Activated naive CD8-positive, alpha-beta T cell treated with anti-CD3 and anti-CD28 coated beads, Interleukin-2, amount 10 ng/mL, durations not matched to agents 7 days and 5 days (primary cell): ENCODE measurements around the gene PIK3R6. TPM values are rescaled to one million over a fixed set of nuclear protein-coding genes. Genes with fewer than 3 reads are reported as not detected.

Source experiments
- ATAC-seq: fragments of 150-1000 bp; cut with Tn5 transposase; one replicate; pipeline ENCODE4 v1.10.0; 2021; ENCODE audit warnings: low read depth, moderate library complexity
- POLR2A ChIA-PET: fragments of 350-600 bp; sonication (Branson Sonifier 250); formaldehyde crosslinking; loops from one replicate; lab custom pipeline; 2021; ENCODE audit warnings: antibody characterized with exemption; lab: Charles Lee
- DNase-seq: peaks from one replicate; pipeline ENCODE4 v3.0.0; 2021
- H3K27ac Mint-ChIP-seq: one replicate; pipeline ENCODE4 v1.8.0; 2022; ENCODE audit warnings: mild to moderate bottlenecking, mixed read lengths
- H3K27me3 Mint-ChIP-seq: one replicate; pipeline ENCODE4 v1.8.0; 2022; ENCODE audit warnings: mild to moderate bottlenecking, moderate library complexity, mixed read lengths
- H3K36me3 Mint-ChIP-seq: one replicate; pipeline ENCODE4 v1.8.0; 2021; ENCODE audit warnings: mild to moderate bottlenecking, mixed read lengths
- H3K4me1 Mint-ChIP-seq: one replicate; pipeline ENCODE4 v1.8.0; 2021; ENCODE audit warnings: mixed read lengths
- H3K4me3 Mint-ChIP-seq: one replicate; pipeline ENCODE4 v1.8.0; 2022; ENCODE audit warnings: mild to moderate bottlenecking, moderate library complexity, mixed read lengths
- H3K9me3 Mint-ChIP-seq: one replicate; pipeline ENCODE4 v1.8.0; 2021; ENCODE audit warnings: mixed read lengths
- total RNA-seq, 2 experiments: library from RNA; stranded (reverse); gene quantifications; one replicate each; pipeline ENCODE4 v1.2.3, GENCODE V29; 2021

Gene PIK3R6, protein sequence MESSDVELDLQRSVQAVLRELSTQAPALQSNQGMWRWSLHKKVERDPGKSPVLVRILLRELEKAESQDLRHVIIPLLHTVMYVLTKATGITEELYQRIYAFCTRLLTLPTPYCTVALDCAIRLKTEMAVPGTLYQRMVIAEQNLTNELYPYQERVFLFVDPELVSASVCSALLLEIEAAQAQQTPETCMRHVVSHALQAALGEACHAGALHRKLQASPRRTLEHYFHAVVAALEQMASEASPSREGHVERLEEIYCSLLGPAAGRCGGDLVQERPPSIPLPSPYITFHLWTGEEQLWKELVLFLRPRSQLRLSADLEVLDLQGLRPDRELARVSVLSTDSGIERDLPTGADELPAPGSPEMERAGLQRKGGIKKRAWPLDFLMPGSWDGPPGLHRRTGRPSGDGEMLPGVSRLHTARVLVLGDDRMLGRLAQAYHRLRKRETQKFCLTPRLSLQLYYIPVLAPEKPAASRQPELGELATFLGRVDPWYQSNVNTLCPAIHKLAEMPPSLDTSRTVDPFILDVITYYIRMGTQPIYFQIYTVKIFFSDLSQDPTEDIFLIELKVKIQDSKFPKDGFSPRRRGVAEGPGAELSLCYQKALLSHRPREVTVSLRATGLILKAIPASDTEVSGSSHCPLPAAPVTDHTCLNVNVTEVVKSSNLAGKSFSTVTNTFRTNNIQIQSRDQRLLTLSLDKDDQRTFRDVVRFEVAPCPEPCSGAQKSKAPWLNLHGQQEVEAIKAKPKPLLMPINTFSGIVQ
- total RNA-seq, result 10 to 100 TPM; 15.8 to 18.5 TPM

GRCh38 chr17:8867361-8867981 lies at the start of gene PIK3R6:
Gene PIK3R6, minus strand, starts transcription at chr17:8867674. Its CDS starts 17,880 bp downstream, at chr17:8849794.
- peak within 1 kb of the TSS; percentile 93 for H3K27ac Mint-ChIP-seq
- POLR2A ChIA-PET, result interaction anchor here (0.9 to 1.5 kb wide), 6 partner anchors 9 to 646 kb away, joined by 3 to 20 read pairs (median 4); partner anchors contain the start of gene PIK3R5
- DNase-seq, result peak; percentile 47
- H3K9me3 Mint-ChIP-seq, result no peaks in the 10 kb centered on the region
- ATAC-seq, result peak; percentile 88
- peaks cover 20% of the 10 kb centered on the region for H3K36me3 Mint-ChIP-seq
- peaks cover 37% of the 10 kb centered on the region for H3K4me1 Mint-ChIP-seq
- H3K27me3 Mint-ChIP-seq, result no peaks in the 10 kb centered on the region
- H3K4me3 Mint-ChIP-seq, result peak within 1 kb of the TSS; percentile 99

DNA sequence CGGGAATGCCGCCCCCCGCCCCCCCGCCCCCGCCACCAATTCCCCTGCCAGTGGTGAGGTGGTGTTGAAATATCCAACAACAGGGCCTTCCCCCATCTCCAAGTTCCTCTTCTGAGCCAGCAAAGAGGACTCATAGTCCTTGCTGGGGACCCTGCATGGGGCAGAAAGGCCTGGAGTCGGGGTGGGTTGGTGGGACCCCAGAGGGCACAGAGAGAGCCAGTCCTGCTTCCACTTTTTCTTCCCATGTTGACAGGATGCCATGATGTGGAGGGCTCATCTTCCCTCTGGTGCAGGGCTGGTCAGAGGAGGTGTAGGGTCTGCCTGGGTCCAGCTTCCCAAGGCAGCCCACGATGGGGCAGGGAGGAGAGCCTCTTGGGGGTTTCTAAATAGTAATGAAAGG lies 49.0 kb upstream of the PIK3R6 start:
- no peak for DNase-seq
- Mint-ChIP-seq H3K9me3 (peaks cover 10% of the 10 kb centered on the region), H3K4me3 (no peak overlapping the region), H3K4me1 (peaks cover 10% of the 10 kb centered on the region), H3K36me3 (peaks cover 37% of the 10 kb centered on the region), H3K27me3 (no peaks in the 10 kb centered on the region), H3K27ac (no peak overlapping the region)
- no peak for ATAC-seq
- POLR2A ChIA-PET, result no interaction called here

- peaks cover 8% of the 10 kb centered on the region for H3K9me3 Mint-ChIP-seq
- DNase-seq (no peak), ATAC-seq (no peak)
- POLR2A ChIA-PET, result interaction anchor here (0.7 kb wide), 2 partner anchors 8 to 713 kb away, joined by 3 to 4 read pairs; no protein-coding TSS in a partner anchor
- H3K36me3 Mint-ChIP-seq, result peaks cover 39% of the 10 kb centered on the region
- H3K4me3 Mint-ChIP-seq, result no peak overlapping the region
- no peaks in the 10 kb centered on the region for H3K27me3 Mint-ChIP-seq
- no peak overlapping the region for H3K27ac Mint-ChIP-seq
- H3K4me1 Mint-ChIP-seq, result peaks cover 9% of the 10 kb centered on the region
These were observed 47.1 kb upstream of the PIK3R6 start for GRCh38 chr17:8914554-8914953.

DNA sequence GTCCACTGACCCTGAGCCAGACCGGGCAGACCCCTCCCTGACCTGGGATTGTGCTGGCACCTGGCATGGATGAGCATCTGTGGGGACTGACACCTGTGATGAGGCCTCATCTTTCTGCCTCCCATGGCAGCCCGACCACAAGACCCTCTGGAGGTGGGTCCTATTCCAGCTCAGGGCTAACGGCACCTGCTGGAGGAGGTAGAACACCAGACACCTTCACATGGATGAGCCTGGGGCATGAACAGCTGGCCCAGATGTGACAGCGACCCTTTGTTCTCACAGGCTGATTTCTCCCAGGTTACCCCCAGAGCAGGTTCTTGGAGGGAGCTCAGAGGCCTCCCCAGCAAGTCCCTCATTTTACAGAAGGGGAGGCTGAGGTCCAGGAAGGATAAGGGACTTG lies 46.4 kb upstream of the PIK3R6 start:
- Mint-ChIP-seq H3K27ac (no peak overlapping the region), H3K27me3 (no peaks in the 10 kb centered on the region), H3K9me3 (peaks cover 5% of the 10 kb centered on the region), H3K36me3 (peaks cover 36% of the 10 kb centered on the region), H3K4me1 (peaks cover 8% of the 10 kb centered on the region), H3K4me3 (no peak overlapping the region)
- DNase-seq, result no peak
- no peak for ATAC-seq
- POLR2A ChIA-PET, result no interaction called here

- Mint-ChIP-seq H3K36me3 (peaks cover 38% of the 10 kb centered on the region), H3K4me3 (no peak overlapping the region), H3K4me1 (peaks cover 7% of the 10 kb centered on the region), H3K27ac (peak overlapping the region; percentile 4), H3K9me3 (peaks cover 1% of the 10 kb centered on the region), H3K27me3 (no peaks in the 10 kb centered on the region)
- ATAC-seq (no peak), DNase-seq (no peak)
- POLR2A ChIA-PET, result no interaction called here
These were observed 45.6 kb upstream of the PIK3R6 start for GRCh38 chr17:8913091-8913490.

GRCh38 chr17:8912084-8912981 lies 44.9 kb upstream of the PIK3R6 start:
- Mint-ChIP-seq H3K4me3 (no peak overlapping the region), H3K9me3 (no peaks in the 10 kb centered on the region), H3K4me1 (peaks cover 6% of the 10 kb centered on the region), H3K36me3 (peaks cover 37% of the 10 kb centered on the region), H3K27me3 (no peaks in the 10 kb centered on the region), H3K27ac (no peak overlapping the region)
- ATAC-seq (no peak), DNase-seq (no peak)
- POLR2A ChIA-PET, result interaction anchor here (0.6 kb wide), 2 partner anchors 13 to 47 kb away, joined by 3 to 6 read pairs; no protein-coding TSS in a partner anchor

DNA sequence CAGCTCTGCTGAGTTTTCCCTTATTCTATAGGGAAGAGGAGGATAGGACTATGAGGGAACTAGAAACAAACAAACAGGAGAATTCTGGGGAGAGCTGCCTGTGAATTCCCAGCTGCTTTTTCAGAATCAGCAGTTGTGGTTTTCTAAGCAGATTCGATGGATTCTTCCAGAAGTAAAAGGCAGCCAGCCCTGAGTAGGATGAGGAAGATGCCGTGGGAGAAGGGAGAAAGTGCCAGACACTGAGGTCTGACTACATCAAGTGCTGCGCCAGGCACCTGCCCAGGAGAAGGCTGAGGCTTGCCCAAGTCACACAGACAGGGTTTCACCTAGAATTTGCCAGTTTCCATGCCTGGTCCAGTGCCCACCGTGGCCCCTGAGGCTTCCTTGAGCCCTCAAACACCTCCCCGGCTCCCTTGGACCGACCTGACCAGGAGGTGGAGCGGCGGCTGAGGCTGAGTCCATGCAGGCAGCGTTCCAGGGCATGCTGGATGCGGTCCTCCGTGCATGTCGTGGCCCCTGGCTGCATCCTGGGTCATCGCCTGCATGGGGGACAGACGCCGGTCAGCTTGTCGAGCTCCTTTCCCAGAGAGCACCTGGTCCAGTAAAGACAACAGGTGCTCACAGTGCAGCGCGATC lies 43.6 kb upstream of the PIK3R6 start:
- DNase-seq (no peak), ATAC-seq (no peak)
- Mint-ChIP-seq H3K9me3 (no peaks in the 10 kb centered on the region), H3K4me1 (peaks cover 4% of the 10 kb centered on the region), H3K36me3 (peaks cover 32% of the 10 kb centered on the region), H3K27me3 (no peaks in the 10 kb centered on the region), H3K4me3 (no peak overlapping the region), H3K27ac (no peak overlapping the region)
- POLR2A ChIA-PET, result interaction anchor here (2.1 kb wide), 1 partner anchor 12 kb away, joined by 5 read pairs; no protein-coding TSS in a partner anchor

DNA sequence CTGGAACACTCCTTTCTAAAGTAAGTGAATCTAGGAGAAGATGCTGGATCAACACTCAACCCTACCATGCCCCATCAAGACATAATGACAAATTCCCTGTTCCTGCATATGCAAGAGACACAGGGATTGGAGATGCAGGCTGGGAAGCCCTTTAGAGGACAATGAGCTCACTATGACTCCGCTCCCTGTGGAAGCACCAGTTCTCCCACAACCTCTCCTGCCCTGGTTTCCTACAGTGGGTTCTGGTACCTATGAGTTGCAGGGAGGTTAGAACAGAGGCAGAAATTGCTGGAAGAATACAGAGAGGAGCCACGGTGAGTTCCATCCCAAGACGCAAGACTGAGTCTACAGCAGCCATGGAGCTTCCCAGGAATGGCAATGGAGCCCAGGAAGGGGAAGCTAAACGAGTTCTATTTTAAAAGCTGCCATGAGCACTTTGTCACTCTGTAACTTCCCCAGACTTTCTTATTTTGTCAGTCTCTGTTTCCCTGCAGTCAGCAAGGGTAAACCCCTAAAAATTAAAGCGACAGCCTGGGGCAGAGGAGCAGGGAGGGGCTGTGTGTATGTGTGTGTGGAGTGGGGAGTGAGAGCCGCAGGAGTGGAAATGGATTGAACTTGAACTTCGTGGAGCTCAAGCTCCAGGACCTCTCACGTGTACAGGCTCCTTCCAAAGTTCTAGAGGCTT lies 42.3 kb upstream of the PIK3R6 start:
- Mint-ChIP-seq H3K27me3 (no peaks in the 10 kb centered on the region), H3K4me1 (peaks cover 3% of the 10 kb centered on the region), H3K36me3 (peaks cover 34% of the 10 kb centered on the region), H3K27ac (no peak overlapping the region), H3K4me3 (no peak overlapping the region), H3K9me3 (no peaks in the 10 kb centered on the region)
- ATAC-seq (no peak), DNase-seq (no peak)
- POLR2A ChIA-PET, result interaction anchor here (2.1 kb wide), 1 partner anchor 10 kb away, joined by 5 read pairs; no protein-coding TSS in a partner anchor

DNA sequence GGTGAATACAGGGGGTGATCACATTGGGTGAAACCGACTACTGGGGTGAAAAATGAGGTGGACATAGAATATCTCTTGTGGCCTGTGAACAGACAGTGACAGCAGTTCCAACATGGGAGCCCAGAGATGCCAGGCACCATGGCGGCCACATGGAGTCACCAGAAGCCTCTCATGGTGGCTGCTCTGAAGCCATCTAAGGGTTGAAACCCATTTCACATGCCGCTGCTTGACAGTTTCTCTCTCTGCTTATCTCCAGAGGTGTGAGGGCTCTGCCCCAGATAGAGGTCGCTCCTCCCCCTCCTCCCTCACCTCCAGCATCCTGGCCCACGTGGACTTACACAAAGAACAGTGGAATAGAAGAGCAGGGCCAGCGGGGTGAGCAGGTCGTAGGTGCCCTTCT lies 37.9 kb upstream of the PIK3R6 start:
- H3K36me3 Mint-ChIP-seq, result peaks cover 55% of the 10 kb centered on the region
- POLR2A ChIA-PET, result no interaction called here
- no peak overlapping the region for H3K27ac Mint-ChIP-seq
- H3K4me1 Mint-ChIP-seq, result peaks cover 16% of the 10 kb centered on the region
- no peak overlapping the region for H3K4me3 Mint-ChIP-seq
- ATAC-seq, result no peak
- H3K27me3 Mint-ChIP-seq, result no peaks in the 10 kb centered on the region
- no peaks in the 10 kb centered on the region for H3K9me3 Mint-ChIP-seq
- no peak for DNase-seq

DNA sequence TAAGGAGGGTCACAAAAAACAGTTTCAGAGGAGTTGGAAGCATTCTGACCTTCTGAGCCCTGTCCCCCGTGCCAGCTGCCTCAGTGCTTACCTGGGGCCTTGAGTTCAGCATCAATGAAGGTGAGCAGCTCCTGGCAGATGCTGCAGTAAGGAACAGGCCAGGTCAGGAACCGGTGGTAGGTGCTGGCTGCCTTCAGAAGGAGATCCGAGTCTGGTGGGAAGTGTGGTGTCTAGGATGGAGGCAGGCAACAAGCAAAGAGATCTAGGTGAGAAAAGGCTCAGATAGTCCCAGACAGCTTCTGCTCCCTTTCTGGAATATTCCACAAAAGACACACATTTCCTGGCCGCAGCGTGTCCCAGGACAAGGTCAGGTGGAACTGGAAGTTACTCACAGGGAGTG lies 37.2 kb upstream of the PIK3R6 start:
- DNase-seq (no peak), ATAC-seq (no peak)
- H3K9me3 Mint-ChIP-seq, result no peaks in the 10 kb centered on the region
- no peak overlapping the region for H3K27ac Mint-ChIP-seq
- no peaks in the 10 kb centered on the region for H3K27me3 Mint-ChIP-seq
- peaks cover 57% of the 10 kb centered on the region for H3K36me3 Mint-ChIP-seq
- POLR2A ChIA-PET, result no interaction called here
- H3K4me3 Mint-ChIP-seq, result no peak overlapping the region
- H3K4me1 Mint-ChIP-seq, result peaks cover 23% of the 10 kb centered on the region

GRCh38 chr17:8904201-8904600 lies 36.7 kb upstream of the PIK3R6 start:
- peaks cover 25% of the 10 kb centered on the region for H3K4me1 Mint-ChIP-seq
- no peaks in the 10 kb centered on the region for H3K27me3 Mint-ChIP-seq
- ATAC-seq (no peak), DNase-seq (no peak)
- peaks cover 54% of the 10 kb centered on the region for H3K36me3 Mint-ChIP-seq
- peak overlapping the region; percentile 46 for H3K27ac Mint-ChIP-seq
- no peak overlapping the region for H3K4me3 Mint-ChIP-seq
- POLR2A ChIA-PET, result no interaction called here
- no peaks in the 10 kb centered on the region for H3K9me3 Mint-ChIP-seq
